Left renal cortex interstitium (tissue), 4 donors: ENCODE measurements around the gene CPEB3. TPM values are rescaled to one million over a fixed set of nuclear protein-coding genes. Genes with fewer than 3 reads are reported as not detected.
A peak's percentile ranks its signal among the peaks of the same experiment; 100 is the strongest.

Experiments
- DNase-seq, 4 donors: peaks; one replicate each; pipeline ENCODE4 v3.0.0-alpha.2; 2013; ENCODE audit warnings: low read depth in 4 of 4, low spot score in 2 of 4, missing footprints in 1 of 4
- polyA plus RNA-seq, 4 donors: library from polyadenylated mRNA; unstranded; fragments of 120-200 nt; gene quantifications; one replicate each; pipeline ENCODE4 v1.2.1, GENCODE V29; 2013; ENCODE audit not compliant: insufficient read length in 4 of 4

Gene CPEB3
- polyA plus RNA-seq, 4 donors = 3.1 to 4.0 (median 3.2) TPM

GRCh38 chr10:92110039-92110794, 180.7 kb downstream of the CPEB3 start:
- no peak for DNase-seq

DNA sequence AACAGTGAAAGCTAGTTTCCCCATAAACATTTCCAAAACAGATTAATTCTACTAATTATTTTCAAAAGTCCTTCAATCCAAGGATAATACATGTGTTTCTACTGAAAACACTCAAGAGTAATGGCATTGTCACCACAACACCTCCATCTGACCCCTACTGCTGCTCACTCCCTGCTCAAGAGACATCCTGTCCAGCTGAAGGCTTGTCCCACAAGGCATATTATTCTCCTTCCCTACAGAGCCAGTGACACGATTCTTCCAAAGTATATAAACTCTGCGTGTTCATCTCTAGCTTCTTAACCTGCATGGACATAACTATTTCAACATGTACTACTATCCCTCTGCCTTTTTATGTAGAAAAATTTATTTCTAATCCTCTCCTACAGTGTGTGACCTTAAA, 182.1 kb downstream of the CPEB3 start:
- DNase-seq = no peak

GRCh38 chr10:92108120-92108519, 182.8 kb downstream of the CPEB3 start:
- no peak for DNase-seq

DNA sequence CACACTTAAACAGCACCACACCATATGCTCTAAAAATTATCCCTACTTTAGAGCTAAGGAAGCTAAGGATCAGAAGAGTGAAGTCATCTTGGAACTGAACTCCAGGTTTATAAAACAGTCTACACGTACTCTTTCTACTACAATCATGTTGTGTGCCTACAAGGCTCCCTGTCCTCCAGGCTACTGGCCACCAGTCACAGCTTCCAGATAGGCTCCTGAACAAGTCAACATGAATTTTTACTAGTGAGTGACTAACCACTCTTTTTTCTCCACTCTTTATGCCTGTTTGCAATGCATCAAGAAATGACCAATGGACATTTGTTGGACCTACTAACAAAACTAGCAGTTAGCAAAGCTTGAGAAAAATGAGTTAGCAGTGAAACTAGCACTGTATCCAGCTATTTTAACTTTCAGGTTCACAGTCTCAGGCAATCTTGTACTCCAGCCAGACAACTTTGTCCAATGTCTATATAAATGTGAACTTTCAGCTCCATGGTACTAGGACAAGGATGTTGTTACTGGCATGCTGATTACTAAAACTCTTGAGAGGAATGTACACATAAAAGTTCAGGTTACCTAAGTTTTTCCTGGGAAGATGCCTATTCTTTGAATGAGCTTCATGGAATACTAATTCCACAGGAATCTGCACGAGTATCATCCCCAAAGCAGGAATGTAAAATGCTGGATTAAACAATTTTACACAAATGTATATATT, 187.3 kb downstream of the CPEB3 start:
- DNase-seq = no peak

GRCh38 chr10:92102601-92103213, 188.2 kb downstream of the CPEB3 start:
- no peak for DNase-seq

DNA sequence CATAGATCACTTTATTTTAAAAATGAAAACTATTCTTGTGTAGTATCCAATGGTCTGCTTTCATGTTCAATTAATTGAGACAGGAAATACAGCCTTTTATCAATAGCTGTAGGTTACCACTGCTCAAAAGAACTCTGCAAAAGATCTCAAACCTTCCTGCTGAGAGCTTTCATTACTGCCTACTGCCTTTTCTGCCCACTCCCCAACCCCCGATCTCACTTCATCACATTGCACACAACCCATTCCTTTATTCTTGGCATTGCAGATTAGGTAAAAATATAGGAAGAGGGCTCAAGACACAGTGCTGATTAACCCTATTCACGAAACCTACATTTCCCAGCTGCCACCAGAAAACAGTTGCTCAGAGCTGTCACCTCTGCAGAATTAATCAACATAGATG, 195.9 kb downstream of the CPEB3 start:
- no peak for DNase-seq

GRCh38 chr10:92091965-92092364, 198.9 kb downstream of the CPEB3 start:
- DNase-seq = no peak

- peak; percentile 47 to 73 (median 58) for DNase-seq
Measured at GRCh38 chr10:92087750-92088395, 203.0 kb downstream of the CPEB3 start.

DNA sequence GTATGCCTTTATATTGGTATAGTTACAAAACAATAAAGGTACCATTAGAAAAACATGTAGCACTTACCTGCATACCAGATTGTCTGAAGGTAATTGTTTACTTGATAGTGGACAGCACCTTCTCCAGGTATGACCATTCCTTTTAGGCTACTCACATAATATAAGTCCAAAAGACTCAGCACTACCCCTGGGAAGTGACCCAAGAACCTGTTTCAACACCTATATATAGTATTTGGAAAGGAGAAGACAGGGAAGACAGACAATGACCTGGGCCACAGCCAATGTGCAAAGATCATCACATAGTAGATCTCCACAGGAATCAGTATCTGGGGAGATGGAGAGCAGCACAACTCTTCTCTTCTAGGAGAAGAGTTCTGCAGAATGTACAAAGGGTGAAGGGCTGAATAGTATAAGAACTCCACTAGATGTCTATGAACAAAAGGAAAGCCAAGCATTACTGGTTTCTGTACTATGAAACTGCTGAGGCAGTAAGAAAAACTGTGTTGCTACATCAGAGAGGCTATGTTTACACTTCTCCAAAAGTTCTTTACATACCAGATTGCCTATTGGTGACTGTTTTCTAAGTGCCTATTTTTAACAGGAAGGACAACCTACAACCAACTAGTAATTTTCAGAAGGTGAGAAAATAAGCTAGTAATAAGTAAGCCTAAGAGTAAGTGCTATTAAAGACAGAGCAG, 208.1 kb downstream of the CPEB3 start:
- DNase-seq = no peak

DNA sequence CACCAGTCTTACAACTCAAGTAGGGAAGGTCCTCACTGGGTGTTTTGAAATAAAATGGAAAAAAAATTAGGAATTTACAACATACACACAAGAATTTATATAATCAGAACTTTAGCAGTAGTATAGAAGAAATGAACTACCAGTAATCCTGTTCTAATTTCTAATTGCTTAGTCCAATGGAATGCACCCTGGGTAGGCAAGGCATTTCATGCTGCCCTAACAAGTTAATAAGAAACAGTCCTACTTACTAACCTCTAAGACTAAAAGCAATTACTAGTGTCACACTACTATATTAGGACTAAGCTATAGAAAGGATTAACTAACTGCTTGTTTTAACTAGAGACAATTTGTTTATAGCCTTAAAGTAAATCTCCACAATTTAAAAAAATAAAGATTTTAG, 209.2 kb downstream of the CPEB3 start:
- no peak for DNase-seq

GRCh38 chr10:92080244-92080643, 210.6 kb downstream of the CPEB3 start:
- DNase-seq = no peak

DNA sequence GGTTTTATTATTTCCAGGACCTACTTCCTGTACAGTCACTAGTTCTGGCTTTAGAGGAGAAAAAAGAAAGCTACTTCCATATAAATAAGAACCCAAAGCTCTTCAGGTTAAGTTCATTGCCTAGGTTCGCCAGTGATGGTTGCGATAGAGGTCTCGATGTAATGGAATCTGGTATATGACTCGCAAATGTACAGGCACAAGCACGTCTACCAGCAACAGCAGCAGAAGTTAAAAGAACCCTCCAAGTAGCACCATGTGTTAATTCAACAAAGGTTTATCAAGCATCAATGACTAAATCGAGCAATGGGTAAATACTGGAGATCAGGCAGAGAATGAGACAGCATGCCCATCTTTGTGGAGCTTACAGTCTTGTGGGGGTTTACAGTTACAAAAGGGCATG, 211.9 kb downstream of the CPEB3 start:
- no peak for DNase-seq

GRCh38 chr10:92076722-92077121, 214.2 kb downstream of the CPEB3 start:
- DNase-seq = no peak

DNA sequence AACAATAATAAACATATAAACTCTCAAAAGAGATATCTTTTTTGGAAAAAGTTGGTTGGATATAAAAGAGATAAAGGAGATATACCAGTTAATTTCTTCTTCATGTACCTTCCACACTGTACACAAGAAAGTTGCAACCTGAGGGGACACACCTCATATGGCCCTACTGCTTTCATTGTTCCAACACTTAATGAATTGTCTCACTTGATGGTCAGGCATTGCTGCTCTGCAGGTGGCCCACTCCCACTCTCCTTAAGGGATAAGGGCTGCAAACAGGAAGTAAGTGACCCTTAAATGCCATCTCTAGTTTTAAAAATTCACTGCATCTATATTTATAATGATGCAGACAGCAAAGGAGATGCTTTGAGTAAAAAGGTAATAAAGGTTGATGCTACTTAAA, 215.0 kb downstream of the CPEB3 start:
- no peak for DNase-seq

GRCh38 chr10:92074126-92074887, 216.6 kb downstream of the CPEB3 start:
- no peak for DNase-seq

GRCh38 chr10:92068900-92069299, 222.0 kb downstream of the CPEB3 start:
- no peak for DNase-seq

- DNase-seq = no peak
Measured at GRCh38 chr10:92066386-92066785, 224.5 kb downstream of the CPEB3 start.

DNA sequence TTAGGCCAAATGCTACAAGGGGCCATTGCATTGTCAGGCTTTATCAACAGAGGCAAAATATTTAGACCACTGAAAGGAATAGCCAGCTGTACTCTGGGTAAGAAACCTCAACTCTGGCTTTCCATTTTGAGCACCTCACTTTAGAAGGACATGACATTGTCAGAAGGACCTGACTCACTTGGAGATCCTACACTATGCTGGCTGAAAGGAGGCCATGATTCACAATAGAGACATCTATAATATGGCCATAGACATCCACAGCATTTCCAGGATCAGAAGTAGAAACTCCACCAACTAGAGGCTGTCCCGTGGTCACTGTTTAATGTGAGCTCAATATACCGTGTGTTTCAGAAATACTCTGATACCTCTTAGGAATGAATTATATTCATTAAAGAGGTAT, 226.4 kb downstream of the CPEB3 start:
- no peak for DNase-seq

GRCh38 chr10:92062273-92062672, 228.6 kb downstream of the CPEB3 start:
- DNase-seq = no peak

- no peak for DNase-seq
Measured at GRCh38 chr10:92054807-92055206, 236.1 kb downstream of the CPEB3 start.
